Uterus (tissue), 2 donors: ENCODE data around the gene MYPN.

Experiments
- POLR2A ChIP-seq, 2 donors: fragments of 450-650 bp; IDR thresholded peaks; one replicate each; pipeline ENCODE4 v1.6.1; 2016; ENCODE audit warnings: antibody characterized with exemption in 2 of 2, mild to moderate bottlenecking in 1 of 2, moderate library complexity in 1 of 2
- TF ChIP-seq, protein P1 (sequence below), 4 experiments: fragments of 200-600 bp in 2 of 4; fragments of 450-650 bp in 2 of 4; sonication (generic) in 2 of 4; IDR thresholded peaks; one replicate each; pipeline ENCODE4 v1.5.1; 2016 to 2019; ENCODE audit warnings: antibody characterized with exemption in 4 of 4, mild to moderate bottlenecking in 2 of 4, moderate library complexity in 1 of 4

DNA sequence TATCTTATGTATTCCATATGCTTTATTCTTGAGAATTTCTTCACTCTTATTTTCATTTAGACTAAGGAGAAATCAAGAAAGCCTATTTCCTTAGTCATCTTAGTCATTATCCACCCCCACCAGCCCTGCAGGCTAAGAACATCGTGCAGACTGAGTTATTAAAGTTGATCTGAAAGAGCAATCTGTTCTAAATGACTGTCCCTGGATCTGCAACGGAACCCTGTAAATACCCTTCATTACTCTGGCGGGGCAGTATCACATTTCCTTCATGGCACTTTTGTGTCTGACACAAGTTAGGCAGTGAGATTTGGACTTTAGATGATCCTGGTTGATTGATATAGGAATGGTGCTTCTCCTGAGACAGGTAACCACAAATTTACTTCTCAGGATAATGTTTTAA, 3.5 kb upstream of the MYPN start:
- TF ChIP-seq, protein P1, sequence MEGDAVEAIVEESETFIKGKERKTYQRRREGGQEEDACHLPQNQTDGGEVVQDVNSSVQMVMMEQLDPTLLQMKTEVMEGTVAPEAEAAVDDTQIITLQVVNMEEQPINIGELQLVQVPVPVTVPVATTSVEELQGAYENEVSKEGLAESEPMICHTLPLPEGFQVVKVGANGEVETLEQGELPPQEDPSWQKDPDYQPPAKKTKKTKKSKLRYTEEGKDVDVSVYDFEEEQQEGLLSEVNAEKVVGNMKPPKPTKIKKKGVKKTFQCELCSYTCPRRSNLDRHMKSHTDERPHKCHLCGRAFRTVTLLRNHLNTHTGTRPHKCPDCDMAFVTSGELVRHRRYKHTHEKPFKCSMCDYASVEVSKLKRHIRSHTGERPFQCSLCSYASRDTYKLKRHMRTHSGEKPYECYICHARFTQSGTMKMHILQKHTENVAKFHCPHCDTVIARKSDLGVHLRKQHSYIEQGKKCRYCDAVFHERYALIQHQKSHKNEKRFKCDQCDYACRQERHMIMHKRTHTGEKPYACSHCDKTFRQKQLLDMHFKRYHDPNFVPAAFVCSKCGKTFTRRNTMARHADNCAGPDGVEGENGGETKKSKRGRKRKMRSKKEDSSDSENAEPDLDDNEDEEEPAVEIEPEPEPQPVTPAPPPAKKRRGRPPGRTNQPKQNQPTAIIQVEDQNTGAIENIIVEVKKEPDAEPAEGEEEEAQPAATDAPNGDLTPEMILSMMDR (IDR thresholded peaks at IDR 0.05) = no peak
- TF ChIP-seq POLR2A (IDR thresholded peaks at IDR 0.05) = no peak
